Hepatocyte (in vitro differentiated cells): ENCODE results near the gene PRSS27. TPM values are rescaled to one million over a fixed set of nuclear protein-coding genes. Genes with fewer than 3 reads are reported as not detected.

ENCODE experiments used
- DNase-seq: peaks from one replicate; pipeline ENCODE4 v3.0.0-alpha.2; 2016; ENCODE audit warnings: low spot score
- H2AFZ ChIP-seq: fragments of 200-600 bp; sonication (generic); 2 replicates; pipeline ENCODE4 v1.6.0; 2016; ENCODE audit warnings: antibody characterized with exemption, mild to moderate bottlenecking
- H3K27ac ChIP-seq: fragments of 200-600 bp; sonication (generic); 2 replicates; pipeline ENCODE4 v1.5.1; 2016; ENCODE audit warnings: mild to moderate bottlenecking
- H3K27me3 ChIP-seq: fragments of 200-600 bp; sonication (generic); 2 replicates; pipeline ENCODE4 v1.6.1; 2016
- H3K36me3 ChIP-seq: fragments of 200-600 bp; sonication (generic); replicated peaks from 2 replicates; pipeline ENCODE4 v1.5.1; 2016; ENCODE audit warnings: low read depth; ENCODE audit not compliant: insufficient read depth
- H3K4me1 ChIP-seq: fragments of 200-600 bp; sonication (generic); 2 replicates; pipeline ENCODE4 v1.5.1; 2016; ENCODE audit warnings: mild to moderate bottlenecking, moderate library complexity; ENCODE audit not compliant: insufficient read depth
- H3K4me2 ChIP-seq: fragments of 200-600 bp; sonication (generic); 2 replicates; pipeline ENCODE4 v1.6.0; 2016
- H3K4me3 ChIP-seq: fragments of 200-600 bp; sonication (generic); 2 replicates; pipeline ENCODE4 v1.5.1; 2016; ENCODE audit warnings: mild to moderate bottlenecking
- H3K79me2 ChIP-seq: fragments of 200-600 bp; sonication (generic); 2 replicates; pipeline ENCODE4 v1.6.0; 2017; ENCODE audit warnings: mild to moderate bottlenecking
- H3K9me2 ChIP-seq: fragments of 200-600 bp; sonication (generic); replicated peaks from 2 replicates; pipeline ENCODE4 v1.6.0; 2017; ENCODE audit warnings: mild to moderate bottlenecking; ENCODE audit not compliant: insufficient read depth
- H3K9me3 ChIP-seq: fragments of 200-600 bp; sonication (generic); 2 replicates; pipeline ENCODE4 v1.5.1; 2016; ENCODE audit warnings: low read depth, mild to moderate bottlenecking
- H4K20me1 ChIP-seq: fragments of 200-600 bp; sonication (generic); 2 replicates; pipeline ENCODE4 v1.6.0; 2016; ENCODE audit warnings: mild to moderate bottlenecking; ENCODE audit not compliant: insufficient read depth, poor library complexity, severe bottlenecking
- EZH2 ChIP-seq: fragments of 200-600 bp; sonication (generic); IDR thresholded peaks from 2 replicates; pipeline ENCODE4 v1.6.1; 2016; ENCODE audit warnings: antibody characterized with exemption, mild to moderate bottlenecking, borderline replicate concordance
- EZH2phosphoT487 ChIP-seq: fragments of 200-600 bp; sonication (generic); IDR thresholded peaks from one replicate; pipeline ENCODE4 v1.6.1; 2018; ENCODE audit warnings: antibody characterized with exemption, mild to moderate bottlenecking, low read depth, moderate library complexity; ENCODE audit not compliant: unreplicated experiment, severe bottlenecking
- WGBS: methylation state at CpG from one replicate; pipeline ENCODE4 v1.1.6; 2016; ENCODE audit warnings: low lambda C conversion rate; ENCODE audit errors: missing lambda C conversion rate; 5-methylcytosine and 5-hydroxymethylcytosine counted together
- polyA plus RNA-seq: library from polyadenylated mRNA; unstranded; fragments of >200 nt; fragmentation: Nextera tagmentation; extraction: Ambion mirVana; gene quantifications from 2 replicates; pipeline ENCODE4 v1.2.1, GENCODE V29; 2016
- total RNA-seq: library from RNA; depleted of rRNA; stranded (reverse); fragments of >200 nt; gene quantifications from 2 replicates; pipeline ENCODE4 v1.2.3, GENCODE V29; 2014
- TF ChIP-seq, protein P1 (sequence below): fragments of 200-600 bp; sonication (generic); IDR thresholded peaks from 2 replicates; pipeline ENCODE4 v1.5.1; 2016; ENCODE audit warnings: antibody characterized with exemption, mild to moderate bottlenecking; ENCODE audit not compliant: poor library complexity

The PRSS27 gene
- total and polyA plus RNA-seq, 2 experiments from 2014 or later: 1.4 TPM

- Histone ChIP-seq H3K27me3 (no peaks in the 10 kb centered on the region), H3K9me2 (no peaks in the 10 kb centered on the region), H3K4me1 (no peaks in the 10 kb centered on the region), H3K4me3 (no peak overlapping the region), H3K4me2 (no peak overlapping the region), H3K79me2 (peaks cover 33% of the 10 kb centered on the region), H2AFZ (no peak overlapping the region), H3K9me3 (no peaks in the 10 kb centered on the region), H3K36me3 (no peaks in the 10 kb centered on the region), H4K20me1 (peaks cover 12% of the 10 kb centered on the region), H3K27ac (no peak overlapping the region)
- 92% methylated on average over 21 of the region's 24 CpGs for WGBS
- no peak for DNase-seq
- TF ChIP-seq, protein P1, sequence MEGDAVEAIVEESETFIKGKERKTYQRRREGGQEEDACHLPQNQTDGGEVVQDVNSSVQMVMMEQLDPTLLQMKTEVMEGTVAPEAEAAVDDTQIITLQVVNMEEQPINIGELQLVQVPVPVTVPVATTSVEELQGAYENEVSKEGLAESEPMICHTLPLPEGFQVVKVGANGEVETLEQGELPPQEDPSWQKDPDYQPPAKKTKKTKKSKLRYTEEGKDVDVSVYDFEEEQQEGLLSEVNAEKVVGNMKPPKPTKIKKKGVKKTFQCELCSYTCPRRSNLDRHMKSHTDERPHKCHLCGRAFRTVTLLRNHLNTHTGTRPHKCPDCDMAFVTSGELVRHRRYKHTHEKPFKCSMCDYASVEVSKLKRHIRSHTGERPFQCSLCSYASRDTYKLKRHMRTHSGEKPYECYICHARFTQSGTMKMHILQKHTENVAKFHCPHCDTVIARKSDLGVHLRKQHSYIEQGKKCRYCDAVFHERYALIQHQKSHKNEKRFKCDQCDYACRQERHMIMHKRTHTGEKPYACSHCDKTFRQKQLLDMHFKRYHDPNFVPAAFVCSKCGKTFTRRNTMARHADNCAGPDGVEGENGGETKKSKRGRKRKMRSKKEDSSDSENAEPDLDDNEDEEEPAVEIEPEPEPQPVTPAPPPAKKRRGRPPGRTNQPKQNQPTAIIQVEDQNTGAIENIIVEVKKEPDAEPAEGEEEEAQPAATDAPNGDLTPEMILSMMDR: no peak
- TF ChIP-seq EZH2phosphoT487 (no peak), EZH2 (no peak)
These were observed 26.9 kb downstream of the PRSS27 start for GRCh38 chr16:2692948-2693651.

- Histone ChIP-seq H3K9me3 (no peaks in the 10 kb centered on the region), H3K27me3 (no peaks in the 10 kb centered on the region), H3K79me2 (peaks cover 40% of the 10 kb centered on the region), H3K4me3 (no peak overlapping the region), H3K4me1 (no peaks in the 10 kb centered on the region), H3K36me3 (no peaks in the 10 kb centered on the region), H4K20me1 (peaks cover 17% of the 10 kb centered on the region), H3K9me2 (no peaks in the 10 kb centered on the region), H3K27ac (no peak overlapping the region), H2AFZ (no peak overlapping the region), H3K4me2 (no peak overlapping the region)
- no peak for TF ChIP-seq EZH2phosphoT487
- TF ChIP-seq EZH2: no peak
- TF ChIP-seq, protein P1: no peak
- 90% methylated on average over 14 of the region's 14 CpGs for WGBS
- DNase-seq: no peak
These were observed 27.6 kb downstream of the PRSS27 start for GRCh38 chr16:2692251-2692947.

GRCh38 chr16:2691491-2692248, 28.4 kb downstream of the PRSS27 start:
- Histone ChIP-seq H3K36me3 (no peaks in the 10 kb centered on the region), H3K4me1 (no peaks in the 10 kb centered on the region), H2AFZ (no peak overlapping the region), H3K27ac (no peak overlapping the region), H3K4me3 (no peak overlapping the region), H3K79me2 (peaks cover 47% of the 10 kb centered on the region), H4K20me1 (peaks cover 24% of the 10 kb centered on the region), H3K27me3 (no peaks in the 10 kb centered on the region), H3K4me2 (no peak overlapping the region), H3K9me3 (no peaks in the 10 kb centered on the region), H3K9me2 (no peaks in the 10 kb centered on the region)
- 94% methylated on average over 29 of the region's 29 CpGs for WGBS
- DNase-seq: no peak
- TF ChIP-seq, protein P1: no peak
- TF ChIP-seq EZH2 (no peak), EZH2phosphoT487 (no peak)
